Measurements from ENCODE around the gene PADI1.
"Not testable (repeated sequence)": the region's sequence is repeated elsewhere in the genome, so short reads cannot be mapped to it uniquely, and the experiment has no call there.

PADI1 gene

GRCh38 chr1:17241780-17242074 lies 36.8 kb downstream of the PADI1 start:
- not testable (repeated sequence) for DNase-seq (ENCODE audit: low spot score)

- no peak for DNase-seq (ENCODE audit: low spot score)
These were observed 38.3 kb downstream of the PADI1 start for GRCh38 chr1:17243274-17243673.

- DNase-seq (ENCODE audit: low spot score), result no peak
These were observed 40.2 kb downstream of the PADI1 start for GRCh38 chr1:17244821-17245740.

- no peak for DNase-seq (ENCODE audit: low spot score)
These were observed 40.9 kb downstream of the PADI1 start for GRCh38 chr1:17245816-17246325.

GRCh38 chr1:17246971-17247370 lies 42.0 kb downstream of the PADI1 start:
- DNase-seq (ENCODE audit: low spot score), result no peak

GRCh38 chr1:17248781-17249180 lies 43.9 kb downstream of the PADI1 start, which contains the start of gene PADI3:
PADI3 (plus strand) TSS chr1:17249098; CDS start chr1:17249138, 40 bp downstream.
- no peak for DNase-seq (ENCODE audit: low spot score)

GRCh38 chr1:17250601-17251000 lies 45.7 kb downstream of the PADI1 start:
- no peak for DNase-seq (ENCODE audit: low spot score)

- DNase-seq (ENCODE audit: low spot score), result no peak
These were observed 46.3 kb downstream of the PADI1 start for GRCh38 chr1:17251246-17251645.

- DNase-seq (ENCODE audit: low spot score), result no peak
These were observed 46.9 kb downstream of the PADI1 start for GRCh38 chr1:17251701-17252376.

GRCh38 chr1:17255336-17255735 lies 50.4 kb downstream of the PADI1 start:
- no peak for DNase-seq (ENCODE audit: low spot score)

- DNase-seq (ENCODE audit: low spot score), result no peak
These were observed 53.3 kb downstream of the PADI1 start for GRCh38 chr1:17258116-17258757.

- no peak for DNase-seq (ENCODE audit: low spot score)
These were observed 53.8 kb downstream of the PADI1 start for GRCh38 chr1:17258758-17259130.

- DNase-seq (ENCODE audit: low spot score), result no peak
These were observed 54.4 kb downstream of the PADI1 start for GRCh38 chr1:17259233-17259873.

GRCh38 chr1:17260264-17260663 lies 55.3 kb downstream of the PADI1 start:
- no peak for DNase-seq (ENCODE audit: low spot score)

- no peak for DNase-seq (ENCODE audit: low spot score)
These were observed 55.8 kb downstream of the PADI1 start for GRCh38 chr1:17260738-17261137.

GRCh38 chr1:17263936-17264335 lies 59.0 kb downstream of the PADI1 start:
- no peak for DNase-seq (ENCODE audit: low spot score)

- no peak for DNase-seq (ENCODE audit: low spot score)
These were observed 59.5 kb downstream of the PADI1 start for GRCh38 chr1:17264470-17264869.

GRCh38 chr1:17265162-17265561 lies 60.2 kb downstream of the PADI1 start:
- no peak for DNase-seq (ENCODE audit: low spot score)

GRCh38 chr1:17265950-17266349 lies 61.0 kb downstream of the PADI1 start:
- DNase-seq (ENCODE audit: low spot score), result no peak

GRCh38 chr1:17270891-17271765 lies 66.2 kb downstream of the PADI1 start:
- no peak for DNase-seq (ENCODE audit: low spot score)

GRCh38 chr1:17272066-17272465 lies 67.1 kb downstream of the PADI1 start:
- no peak for DNase-seq (ENCODE audit: low spot score)

All from hematopoietic multipotent progenitor cell treated with erythropoietin and hydrocortisone succinate and interleukin-3 and kit ligand, for 15 days (in vitro differentiated cells).